ENCODE measurements around the gene DNAH7. TPM values are rescaled to one million over a fixed set of nuclear protein-coding genes. Genes with fewer than 3 reads are reported as not detected.

DNAH7 gene
- total and polyA plus RNA-seq, 2 of the 13 experiments (the other 11 are each of a cell fraction or from before 2014, with no cell fraction given): 0.09 TPM; not detected in 1

GRCh38 chr2:196104066-196104465, 35.4 kb upstream of the DNAH7 start:
- H3K27ac ChIP-seq (ENCODE audit: extremely low read length, insufficient read depth, low read length): no peak overlapping the region
- no peak for FAIRE-seq
- BruUV-seq (replicated peaks): no TSS peak
- H3K36me3 ChIP-seq (replicated peaks in 1 of 2; ENCODE audit: control insufficient read depth in 1 of 2, insufficient read depth in 2 of 2, low read length in 2 of 2): no peaks in the 10 kb centered on the region
- no peak for DNase-seq (ENCODE audit: low spot score)
- no peaks in the 10 kb centered on the region for H3K4me1 ChIP-seq (ENCODE audit: insufficient read depth, low read length)
- no peak overlapping the region for H3K9ac ChIP-seq (ENCODE audit: insufficient read depth, low read depth, low read length)
- whole genome bisulfite sequencing (ENCODE audit: low lambda C conversion rate): 35% methylated on average over 4 of the region's 4 CpGs
- in situ Hi-C loops (cut with HindIII; ENCODE audit: extremely low pct_ligation_motif_present, low pct_unique_long_range_greater_than_20kb) (no loop called here), intact Hi-C loops (cut with micrococcal nuclease; ENCODE audit: unreplicated experiment) (no loop called here)
- no peaks in the 10 kb centered on the region for H3K9me3 ChIP-seq (ENCODE audit: low read length)
- no peaks in the 10 kb centered on the region for H3K27me3 ChIP-seq (ENCODE audit: control insufficient read depth in 1 of 2, insufficient read depth in 2 of 2, low read length in 2 of 2)
- ChIA-PET POLR2A (no interaction called here), CTCF (ENCODE audit: low intra/inter-chr PET ratio, low total read pairs) (no interaction called here)
- H4K20me1 ChIP-seq (ENCODE audit: insufficient read depth, low read length): no peaks in the 10 kb centered on the region
- no peak overlapping the region for H3K4me2 ChIP-seq (ENCODE audit: low read depth, low read length)
- TF ChIP-seq ZNF407 (CRISPR knock-in tag; IDR thresholded peaks at IDR 0.05; ENCODE audit: not compliant biosample characterization) (no peak), CTCF (CRISPR knock-in tag; IDR thresholded peaks at IDR 0.05) (no peak), ZC3H13 (CRISPR knock-in tag; IDR thresholded peaks at IDR 0.05) (no peak), ZNF567 (CRISPR knock-in tag; IDR thresholded peaks at IDR 0.05; ENCODE audit: borderline replicate concordance) (no peak), HNRNPL (IDR thresholded peaks at IDR 0.05; ENCODE audit: low read depth, low read length) (no peak), ZFP36 (IDR thresholded peaks at IDR 0.05; ENCODE audit: borderline replicate concordance, low read depth, low read length, partially characterized antibody) (no peak), MXI1 (IDR thresholded peaks at IDR 0.05; ENCODE audit: borderline replicate concordance, low read depth, low read length) (no peak)
- H3K4me3 ChIP-seq (replicated peaks in 1 of 3; ENCODE audit: insufficient read depth in 1 of 3, low read depth in 2 of 3, low read length in 3 of 3): no peak overlapping the region
- no peaks in the 10 kb centered on the region for H3K79me2 ChIP-seq (ENCODE audit: insufficient read depth, low read length)
- no peak for ATAC-seq
- H2AFZ ChIP-seq (ENCODE audit: low read length): no peak overlapping the region

Data from HepG2 (cell line).